SU-DHL-6 (cell line): ENCODE results near the gene VTA1.

Experiments used
- CTCF ChIP-seq: fragments of 200-600 bp; sonication (generic); IDR thresholded peaks from one replicate; pipeline ENCODE4 v1.5.1; 2017; ENCODE audit warnings: antibody characterized with exemption, mild to moderate bottlenecking, low read length, moderate library complexity; ENCODE audit not compliant: insufficient read depth, poor library complexity, severe bottlenecking
- EZH2phosphoT487 ChIP-seq: fragments of 200-600 bp; sonication (generic), shearing (Covaris generic); conservative IDR thresholded peaks from 2 replicates; pipeline ENCODE4 v1.6.1; 2018; ENCODE audit warnings: mild to moderate bottlenecking, antibody characterized with exemption, low read length, moderate library complexity, mixed read lengths

GRCh38 chr6:142189057-142189456 is 42.0 kb downstream of the VTA1 start:
- TF ChIP-seq CTCF (no peak), EZH2phosphoT487 (no peak)
